Retina (tissue), 1 donor: ENCODE data around the gene THSD1.
"Not testable (repeated sequence)": the region's sequence is repeated elsewhere in the genome, so short reads cannot be mapped to it uniquely, and the experiment has no call there.

ENCODE experiments used
- DNase-seq: peaks from one replicate; pipeline ENCODE4 v3.0.0-alpha.2; 2016

The THSD1 gene

GRCh38 chr13:52407436-52407835 is 1.5 kb upstream of the THSD1 start:
- not testable (repeated sequence) for DNase-seq

DNA sequence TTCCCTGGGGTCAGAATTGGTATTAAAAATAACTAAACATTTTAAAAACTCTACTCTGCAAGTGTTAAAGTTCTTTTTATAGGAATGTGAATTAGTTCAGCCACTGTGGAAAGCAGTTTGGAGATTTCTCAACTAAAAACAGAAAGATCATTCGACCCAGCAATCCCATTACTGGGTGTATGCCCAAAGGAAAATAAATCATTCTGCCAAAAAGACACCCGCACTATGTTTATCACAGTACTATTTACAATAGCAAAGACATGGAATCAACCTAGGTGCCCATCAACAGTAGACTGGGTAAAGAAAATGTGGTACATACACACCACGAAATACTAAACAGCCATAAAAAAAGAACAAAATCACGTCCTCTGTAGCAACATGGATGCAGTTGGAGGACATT is 657 bp upstream of the THSD1 start:
- DNase-seq, result no peak

GRCh38 chr13:52405369-52405766 is 604 bp downstream of the THSD1 start:
- no peak for DNase-seq

- no peak for DNase-seq
These were observed 6.3 kb downstream of the THSD1 start for GRCh38 chr13:52399708-52400107.

DNA sequence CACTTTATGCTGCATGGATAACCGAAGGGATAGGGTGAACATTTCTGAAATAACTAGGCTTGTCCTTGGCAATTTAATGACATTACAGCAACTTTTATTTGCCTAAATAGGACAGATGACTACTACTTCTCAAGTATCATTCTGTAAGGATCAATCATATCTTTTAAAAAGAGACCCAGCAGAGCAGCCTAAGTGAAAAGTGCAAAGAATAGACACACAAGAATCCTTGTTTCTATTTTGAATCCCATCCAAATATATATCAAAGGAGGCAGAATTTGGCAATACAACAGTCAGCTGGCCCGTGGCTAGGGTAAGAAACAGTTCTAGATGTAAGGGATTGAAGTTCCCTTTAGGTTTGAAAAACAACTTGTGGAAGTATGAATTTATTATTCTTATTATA is 6.9 kb downstream of the THSD1 start:
- no peak for DNase-seq

DNA sequence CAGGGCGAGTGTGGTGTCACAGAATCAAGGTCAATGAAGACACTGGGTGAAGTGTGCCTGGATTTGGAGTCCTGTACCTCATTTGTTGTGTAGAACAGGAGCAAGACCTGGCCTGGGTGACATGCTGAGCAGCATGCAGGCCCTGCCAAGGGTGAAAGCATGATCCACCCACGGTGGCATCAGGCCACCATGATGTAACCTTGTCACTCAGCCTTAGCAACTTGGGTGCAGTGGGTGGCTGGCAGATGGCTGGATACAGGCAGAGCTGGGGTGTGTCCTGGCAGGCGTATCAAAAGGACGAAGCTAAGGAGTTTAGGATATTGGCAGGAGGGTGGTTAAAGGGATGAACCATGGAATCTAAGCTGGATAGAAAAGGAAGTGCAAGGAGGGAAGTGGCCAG is 10.3 kb downstream of the THSD1 start:
- no peak for DNase-seq

- no peak for DNase-seq
These were observed 11.4 kb downstream of the THSD1 start for GRCh38 chr13:52394586-52394985.

DNA sequence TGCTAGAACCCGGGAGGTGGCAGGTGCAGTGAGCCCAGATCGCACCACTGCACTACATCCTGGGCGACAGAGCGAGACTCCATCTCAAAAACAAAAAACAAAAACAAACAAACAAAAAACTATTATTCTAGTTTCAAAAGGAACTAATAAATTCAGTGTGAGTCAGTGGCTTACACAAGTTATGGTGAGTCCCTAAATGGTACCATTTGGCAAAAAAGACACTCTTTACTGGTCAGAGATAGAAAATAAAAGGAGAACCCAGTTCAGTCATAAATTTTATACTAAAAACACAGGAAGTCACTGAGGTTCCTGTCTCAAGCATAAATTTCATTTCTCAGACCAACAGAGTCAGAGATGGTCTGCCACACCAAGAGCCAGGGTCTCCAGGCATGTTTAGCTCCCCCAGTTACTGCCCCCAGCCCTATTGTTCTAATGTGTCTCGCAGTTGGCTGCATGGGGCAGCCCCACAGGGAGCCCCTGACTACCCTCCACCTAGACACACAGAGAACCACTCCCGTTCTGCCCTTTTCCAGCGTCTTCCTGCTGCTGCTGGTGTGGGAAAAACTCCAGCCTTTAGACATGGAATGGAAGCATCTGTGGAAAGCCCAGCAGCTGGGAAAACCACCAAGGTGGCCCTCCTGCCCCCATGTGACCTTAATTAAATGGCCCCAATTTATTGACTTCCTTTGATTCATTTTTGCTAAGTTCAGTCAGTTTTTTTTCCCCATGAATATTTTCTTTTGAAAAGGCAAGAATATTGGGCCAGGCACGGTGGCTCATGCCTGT is 12.2 kb downstream of the THSD1 start:
- DNase-seq, result no peak

- no peak for DNase-seq
These were observed 18.3 kb downstream of the THSD1 start for GRCh38 chr13:52387721-52388120.

- no peak for DNase-seq
These were observed 20.1 kb downstream of the THSD1 start for GRCh38 chr13:52385870-52386269.

- DNase-seq, result no peak
These were observed 22.6 kb downstream of the THSD1 start for GRCh38 chr13:52383366-52383765.

GRCh38 chr13:52378312-52378711 is 27.7 kb downstream of the THSD1 start:
- DNase-seq, result no peak

DNA sequence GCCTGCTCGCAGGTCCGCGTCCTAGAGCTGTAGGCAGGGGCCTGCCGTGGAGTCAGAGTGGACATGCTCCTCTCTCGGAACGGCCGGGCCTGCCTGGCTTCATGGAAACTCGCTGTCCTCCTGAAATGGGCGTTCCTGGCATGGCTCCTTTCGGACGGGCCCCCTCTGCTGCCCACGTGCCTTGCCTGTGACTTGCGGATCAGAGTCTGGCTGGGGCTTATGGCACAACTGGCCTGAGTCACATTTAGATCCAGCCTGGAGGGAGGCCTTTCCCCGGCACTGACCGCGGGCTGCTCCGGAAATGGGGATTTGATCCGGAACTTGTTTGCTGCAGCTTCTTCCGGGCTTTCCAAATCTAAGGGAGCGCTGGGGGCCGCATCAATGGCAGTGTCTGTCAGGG is 28.1 kb downstream of the THSD1 start:
- DNase-seq, result no peak

DNA sequence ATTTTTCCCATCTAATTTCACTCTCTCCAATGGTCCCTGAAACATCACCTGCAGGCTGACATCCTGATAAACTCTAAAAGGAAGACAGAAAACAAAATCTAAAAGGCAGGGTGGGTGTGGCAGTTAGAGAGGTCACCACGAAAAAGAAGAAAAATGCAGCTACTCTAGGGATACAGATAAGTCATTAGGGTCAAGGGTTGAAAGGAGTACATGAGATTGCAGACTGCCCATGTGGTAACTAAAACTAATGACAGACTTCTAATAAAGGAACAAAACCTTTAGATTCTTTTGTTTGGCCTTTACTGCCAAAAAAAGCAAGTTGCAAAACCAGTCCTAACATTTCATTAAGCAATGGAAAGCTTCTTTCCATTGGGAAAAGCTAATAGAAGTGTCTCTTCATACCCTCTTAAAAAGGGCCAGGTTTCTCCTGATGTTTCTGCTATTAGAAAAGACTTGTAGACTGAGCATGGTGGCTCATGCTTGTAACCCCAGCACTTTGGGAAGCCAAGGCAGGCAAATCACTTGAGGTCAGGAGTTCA is 31.0 kb downstream of the THSD1 start:
- no peak for DNase-seq

DNA sequence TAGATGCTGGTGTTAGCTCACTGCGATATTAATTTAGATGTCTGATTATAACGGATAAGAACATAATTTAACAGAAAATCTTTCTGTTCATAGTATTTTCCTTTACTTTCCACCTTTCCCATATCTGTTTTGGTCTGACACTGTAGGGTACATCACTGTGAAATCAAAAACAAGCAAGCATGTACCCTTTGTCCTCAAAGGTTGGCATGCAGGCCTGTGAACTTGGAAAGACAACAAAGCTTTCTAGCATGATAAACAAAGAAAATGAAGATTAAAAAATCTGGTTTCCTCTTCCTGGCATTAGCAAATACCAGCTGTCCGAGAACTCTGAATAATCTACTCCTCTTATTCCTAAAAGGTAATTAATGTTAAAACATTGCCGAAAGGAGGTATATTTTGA is 31.6 kb downstream of the THSD1 start:
- no peak for DNase-seq

DNA sequence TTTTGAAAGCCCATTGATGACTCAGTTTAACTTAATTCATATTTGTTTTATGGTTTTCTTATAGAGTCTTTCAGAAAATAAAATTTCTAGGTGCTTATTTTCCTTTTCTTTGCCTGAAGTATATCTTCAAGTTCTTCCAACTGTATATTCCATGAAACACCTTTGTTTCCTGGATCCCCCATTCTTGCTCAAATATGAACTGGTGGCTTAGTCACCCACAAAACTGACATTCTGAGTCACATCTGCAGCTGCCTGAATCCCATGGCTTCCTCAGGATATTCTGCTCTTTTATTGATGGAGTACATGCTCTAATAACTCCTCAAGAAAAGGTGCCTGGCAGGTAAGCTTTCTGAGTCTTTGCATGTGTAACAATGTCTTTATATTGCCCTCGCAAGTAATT is 32.7 kb downstream of the THSD1 start:
- not testable (repeated sequence) for DNase-seq

DNA sequence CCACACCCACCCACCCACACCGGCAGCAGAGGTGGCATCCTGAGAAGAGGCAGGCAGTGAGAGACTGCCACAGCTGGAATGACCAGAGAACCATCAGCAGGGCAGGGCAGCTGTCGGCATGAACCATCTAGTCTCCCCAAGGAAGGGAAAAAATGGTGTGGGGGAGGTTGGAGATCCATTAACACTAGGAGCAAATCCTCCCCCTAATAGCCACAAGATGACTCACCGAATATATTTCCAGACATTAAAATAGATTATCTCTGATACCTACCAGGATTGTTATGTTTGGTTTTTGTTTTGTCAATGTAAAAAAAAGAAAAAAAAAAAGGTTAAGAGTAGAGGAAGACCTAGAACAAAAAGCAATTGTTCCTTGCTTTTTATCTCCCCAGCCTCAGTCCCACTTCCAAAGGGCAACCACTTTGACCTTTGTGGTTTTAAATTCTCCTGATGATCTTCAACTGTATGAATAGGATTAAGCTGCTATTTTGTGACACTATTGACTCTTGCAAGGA is 34.2 kb downstream of the THSD1 start:
- DNase-seq, result peak; percentile 2

- no peak for DNase-seq
These were observed 39.7 kb downstream of the THSD1 start for GRCh38 chr13:52366291-52366690.

DNA sequence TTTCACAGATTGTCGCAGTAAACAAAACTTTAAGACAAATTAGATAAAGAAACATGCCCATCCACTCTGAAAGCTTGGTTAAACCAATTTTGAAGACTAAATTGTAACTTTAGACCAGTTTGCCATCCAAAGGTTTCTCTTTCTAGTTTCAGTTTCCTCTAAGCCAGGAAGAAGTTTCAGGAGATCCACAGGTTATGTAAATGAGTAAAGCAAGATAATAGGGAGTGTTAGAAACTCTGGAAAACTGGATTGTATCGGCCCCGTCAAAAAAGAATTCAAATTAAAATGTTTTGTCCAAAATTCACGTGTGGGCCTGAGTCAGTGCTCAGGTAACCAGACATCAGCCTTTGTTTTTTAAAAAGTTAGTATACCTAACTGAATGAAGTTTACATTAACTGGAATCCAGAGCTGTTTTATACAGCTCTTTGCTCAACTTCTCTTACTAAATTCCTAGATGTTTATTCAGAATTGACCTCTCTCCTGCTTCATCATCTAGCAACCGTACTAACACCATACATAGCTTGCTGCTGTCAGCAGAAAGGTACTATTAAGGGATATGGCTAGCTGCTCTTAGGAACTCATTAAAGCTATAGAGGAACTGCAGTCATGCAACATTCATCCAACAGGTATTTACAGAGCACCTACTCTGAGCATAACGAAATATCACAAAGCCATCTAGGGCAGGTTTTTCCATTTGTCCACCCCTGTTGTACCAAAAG is 43.6 kb downstream of the THSD1 start:
- DNase-seq, result not testable (repeated sequence)

DNA sequence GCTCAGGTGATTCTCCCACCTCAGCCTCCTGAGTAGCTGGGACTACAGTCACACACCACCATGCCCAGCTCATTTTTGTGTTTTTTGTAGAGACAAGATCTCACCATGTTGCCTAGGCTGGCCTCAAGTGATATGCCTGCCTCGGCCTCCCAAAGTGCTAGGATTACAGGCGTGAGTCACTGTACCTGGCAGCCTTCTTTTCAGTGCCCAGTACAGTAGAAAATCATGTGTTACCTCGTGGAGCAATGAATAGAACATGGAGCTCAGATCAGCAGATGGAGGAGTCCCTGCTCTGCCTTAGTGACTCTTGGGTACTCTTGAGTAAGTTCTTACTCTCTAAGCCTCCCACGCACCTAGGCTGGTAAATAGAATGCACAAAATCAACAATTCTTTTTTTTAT is 44.7 kb downstream of the THSD1 start:
- no peak for DNase-seq

DNA sequence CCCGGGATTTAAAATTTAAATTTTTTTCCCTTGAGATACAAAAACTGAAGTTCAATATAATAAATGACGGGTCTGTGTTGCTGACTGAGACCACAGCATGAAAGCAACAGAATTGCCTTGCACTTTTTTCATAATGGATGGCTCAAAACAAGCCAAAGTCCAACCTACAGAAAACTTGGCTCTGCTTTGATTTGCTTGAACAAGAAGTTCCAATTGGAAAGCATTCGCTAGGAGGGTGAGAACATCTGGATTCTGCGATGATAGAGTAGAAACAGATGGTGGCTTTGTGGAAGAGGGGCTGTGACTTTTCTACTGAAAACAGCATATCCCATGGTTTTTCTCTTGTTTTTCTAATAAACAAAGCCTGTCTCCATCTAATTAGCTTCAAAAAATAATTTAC is 46.4 kb downstream of the THSD1 start:
- no peak for DNase-seq

GRCh38 chr13:52356327-52356726 is 49.6 kb downstream of the THSD1 start:
- no peak for DNase-seq

GRCh38 chr13:52353193-52353592 is 52.8 kb downstream of the THSD1 start:
- DNase-seq, result no peak
